Germinal center (tissue), 1 donor: ENCODE data around the gene THOC1.

Experiments
- DNase-seq: peaks from one replicate; pipeline ENCODE4 v3.0.0; 2012; ENCODE audit warnings: mixed read lengths, low spot score

THOC1 gene

DNA sequence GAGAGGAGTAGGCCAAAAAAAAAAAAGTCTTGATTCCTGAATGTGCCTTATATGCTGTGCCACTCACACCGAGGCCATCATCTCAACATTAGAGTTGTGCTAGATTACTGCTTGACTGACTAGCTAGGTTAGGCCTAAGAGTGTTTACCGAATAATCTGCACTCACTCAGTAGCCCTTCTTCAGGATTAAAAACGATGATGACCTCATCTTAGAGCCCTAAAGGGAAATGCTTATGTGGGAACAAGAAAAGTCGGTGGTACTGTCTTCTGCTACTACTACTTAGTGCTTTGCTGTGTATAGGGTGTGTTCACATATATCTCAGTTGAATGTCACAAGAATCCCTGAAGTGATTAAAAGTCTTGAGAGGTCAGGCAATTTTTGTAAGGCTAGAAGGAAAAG is 54.3 kb downstream of the THOC1 start:
- DNase-seq: no peak

DNA sequence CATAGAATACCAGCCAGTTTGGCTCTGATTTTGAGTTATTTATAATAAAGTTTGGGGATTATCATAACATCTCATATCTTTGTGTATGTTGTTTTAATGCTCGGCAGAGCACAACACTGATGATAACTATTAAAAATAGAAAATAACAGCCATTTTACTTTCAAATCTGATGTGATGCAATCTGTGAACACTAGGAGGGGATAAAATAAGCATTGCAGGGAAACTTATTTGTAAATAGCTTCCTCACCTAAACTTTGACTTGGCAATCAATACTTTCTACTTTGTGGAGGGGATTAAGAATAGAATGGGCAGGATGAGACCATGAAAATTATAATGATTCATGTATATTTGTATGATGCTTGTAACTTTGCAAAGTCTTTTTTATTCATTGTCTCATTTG is 55.1 kb downstream of the THOC1 start:
- DNase-seq: peak; percentile 4

GRCh38 chr18:211582-211981 is 56.3 kb downstream of the THOC1 start:
- DNase-seq: no peak

DNA sequence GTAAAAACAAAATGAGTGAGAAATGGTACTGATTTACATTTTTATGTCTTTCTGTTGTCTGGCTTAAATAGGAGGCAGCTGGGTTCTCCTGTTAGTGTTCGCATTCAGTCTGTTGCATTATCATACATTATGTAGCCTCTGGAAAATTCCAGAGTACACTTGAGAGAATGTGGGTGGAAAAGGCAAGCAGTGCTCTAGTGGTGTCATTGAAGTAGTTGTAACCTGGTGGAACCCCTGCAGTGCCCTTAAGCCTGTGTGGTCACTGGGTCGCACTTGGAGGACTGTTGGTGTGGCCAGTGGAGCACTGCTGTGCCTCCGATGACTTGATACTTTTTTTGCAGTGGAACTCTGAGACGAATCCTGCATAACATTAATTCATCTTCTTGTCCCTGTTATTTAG is 57.1 kb downstream of the THOC1 start:
- no peak for DNase-seq

DNA sequence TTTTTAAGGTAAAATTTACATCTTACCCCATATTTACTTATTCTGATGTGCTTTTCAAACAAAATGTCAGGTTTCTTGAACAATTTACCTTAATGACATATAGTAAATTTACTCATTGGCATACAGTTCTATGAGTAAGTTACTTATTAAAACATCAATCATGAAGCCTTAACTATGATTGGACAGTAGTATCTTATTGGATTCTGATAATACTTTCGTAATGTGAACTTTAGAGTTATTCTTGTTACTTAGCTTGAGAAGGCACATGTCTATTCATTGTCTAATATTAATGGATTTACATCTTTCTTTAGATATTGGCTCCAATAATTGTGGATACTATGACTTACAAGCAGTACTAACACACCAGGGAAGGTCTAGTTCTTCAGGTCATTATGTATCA is 57.8 kb downstream of the THOC1 start:
- no peak for DNase-seq

GRCh38 chr18:199768-200167 is 68.1 kb downstream of the THOC1 start:
- no peak for DNase-seq

DNA sequence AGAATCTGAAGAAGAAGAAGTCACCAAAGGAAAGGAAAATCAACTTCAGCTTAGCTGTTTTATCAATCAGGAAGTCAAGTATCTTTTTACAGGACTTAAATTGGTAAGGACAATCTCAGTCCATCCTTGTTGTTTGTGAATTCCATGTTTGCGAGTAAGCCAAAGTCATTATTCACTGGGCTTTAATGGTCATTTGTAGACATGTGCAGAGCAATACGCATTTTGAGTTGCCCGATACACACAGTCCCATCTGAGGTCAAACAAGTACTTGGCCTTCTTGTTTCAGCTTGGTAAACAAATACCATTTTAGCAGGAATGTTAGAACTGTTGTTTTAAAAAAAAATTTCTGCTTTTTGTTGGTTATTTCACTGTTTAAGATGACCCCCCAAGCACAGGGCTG is 68.6 kb downstream of the THOC1 start:
- no peak for DNase-seq

GRCh38 chr18:195651-196050 is 72.2 kb downstream of the THOC1 start:
- no peak for DNase-seq

DNA sequence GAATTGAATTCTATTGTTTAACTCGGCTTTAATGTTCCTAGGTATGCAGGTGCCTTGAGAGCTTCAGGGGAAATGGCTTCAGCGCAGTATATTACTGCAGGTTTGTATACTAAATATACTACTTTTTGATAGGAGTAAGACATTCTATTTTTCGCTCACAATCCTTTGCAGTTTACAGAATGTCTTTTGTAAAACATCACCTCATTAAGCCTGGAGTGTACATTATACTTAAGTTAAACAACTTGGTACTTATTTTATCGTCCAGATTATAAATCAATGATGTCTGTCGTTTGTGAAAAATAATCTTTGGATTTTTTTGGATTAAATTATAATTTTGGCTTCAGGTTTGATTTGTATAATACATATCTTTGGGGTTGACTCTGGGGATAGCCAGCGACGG is 75.0 kb downstream of the THOC1 start:
- DNase-seq: no peak

- DNase-seq: no peak
Observed at GRCh38 chr18:191725-192124, 76.1 kb downstream of the THOC1 start.

GRCh38 chr18:189254-189653 is 78.6 kb downstream of the THOC1 start:
- DNase-seq: no peak

GRCh38 chr18:183769-184168 is 84.1 kb downstream of the THOC1 start:
- no peak for DNase-seq

DNA sequence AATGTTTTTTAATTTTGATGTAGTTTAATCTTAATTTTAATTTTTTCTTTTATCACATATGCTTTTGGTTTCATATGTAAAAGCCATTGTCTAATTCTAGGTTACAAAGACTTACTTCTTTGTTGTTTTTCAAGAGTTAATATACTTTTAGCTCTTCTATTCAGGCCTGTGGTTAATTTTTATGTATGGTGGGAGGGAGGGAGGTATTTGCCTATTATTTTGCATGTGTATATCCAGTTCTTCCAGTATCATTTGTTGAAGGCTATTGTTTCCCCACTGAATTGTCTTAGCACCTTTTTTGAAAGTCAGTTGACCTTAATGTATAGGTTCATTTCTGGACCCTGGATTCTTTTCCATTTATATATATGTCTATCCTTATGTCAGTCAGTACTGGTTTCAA is 86.1 kb downstream of the THOC1 start:
- DNase-seq: no peak

DNA sequence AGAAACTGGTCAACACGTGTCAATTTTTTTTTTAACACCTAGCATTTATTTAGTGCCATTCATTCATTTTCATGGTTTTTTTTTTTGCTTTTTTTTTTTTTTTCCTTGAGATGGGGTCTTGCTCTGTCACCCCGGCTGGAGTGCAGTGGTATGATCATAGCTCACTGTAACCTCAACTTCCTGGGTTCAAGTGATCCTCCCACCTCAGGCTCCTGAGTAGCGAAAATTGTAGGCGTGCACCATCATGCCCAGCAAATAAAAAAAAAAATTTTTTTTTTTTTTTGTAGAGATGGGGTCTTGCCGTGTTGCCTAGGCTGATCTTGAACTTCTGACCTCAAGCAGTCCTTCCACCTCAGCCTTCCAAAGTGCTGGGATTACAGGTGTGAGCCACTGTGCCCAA is 88.3 kb downstream of the THOC1 start:
- no peak for DNase-seq

GRCh38 chr18:172361-172760 is 95.5 kb downstream of the THOC1 start:
- DNase-seq: no peak
